ENCODE data around the gene COBL.

Gene COBL

DNA sequence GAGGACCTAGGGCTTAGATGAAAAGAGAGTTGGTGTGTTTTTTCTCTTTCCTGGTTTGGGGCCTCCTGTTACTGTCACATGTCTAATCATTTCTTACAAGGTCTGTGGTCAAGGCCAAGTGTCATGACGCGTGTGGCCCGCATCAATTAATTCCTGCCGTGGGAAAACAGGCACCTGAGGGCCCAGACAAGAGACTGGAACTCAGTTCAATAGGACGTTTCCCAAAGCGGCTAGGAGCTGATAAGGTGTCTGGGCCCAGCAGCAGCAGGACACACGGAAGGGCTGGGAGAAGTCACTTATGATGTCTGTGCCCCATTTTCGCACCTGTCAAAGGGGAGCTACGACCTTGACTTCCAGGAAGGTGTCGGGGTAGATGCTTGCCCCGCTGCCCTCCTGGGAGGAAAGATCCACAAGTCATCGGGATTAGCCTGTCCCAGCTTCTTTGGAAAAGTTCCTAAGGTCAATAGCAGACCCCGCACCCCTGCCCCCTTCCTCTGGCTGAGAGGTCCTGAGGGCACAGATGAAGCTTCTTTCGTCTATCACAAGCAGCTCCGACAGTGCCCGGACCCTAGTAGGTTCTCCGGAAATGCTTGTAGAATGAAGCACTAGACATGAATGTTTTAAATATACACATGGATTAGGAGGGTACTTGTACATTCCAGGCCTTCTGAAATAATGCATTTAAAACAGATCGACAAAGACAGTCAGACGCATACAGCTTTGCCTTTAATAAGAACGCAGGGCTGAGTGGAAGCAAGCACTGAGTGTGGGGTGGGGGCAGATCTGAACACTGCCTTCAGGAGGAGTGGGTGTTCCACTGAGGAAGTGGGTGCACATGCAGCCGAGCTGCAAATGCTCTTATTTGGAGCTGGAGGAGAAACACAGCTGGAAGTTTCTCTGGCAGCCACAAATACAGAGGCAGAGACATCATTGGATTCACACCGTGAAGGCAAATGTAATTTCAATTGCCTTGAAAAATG, 296.4 kb downstream of the COBL start:
- TF ChIP-seq POLR2A (IDR thresholded peaks at IDR 0.05; ENCODE audit: low read depth, low read length) (no peak), POU2F2 (IDR thresholded peaks at IDR 0.05; ENCODE audit: low read depth, low read length) (no peak)
- FAIRE-seq (no peak), DNase-seq (ENCODE audit: insufficient read length, low spot score) (no peak)

DNA sequence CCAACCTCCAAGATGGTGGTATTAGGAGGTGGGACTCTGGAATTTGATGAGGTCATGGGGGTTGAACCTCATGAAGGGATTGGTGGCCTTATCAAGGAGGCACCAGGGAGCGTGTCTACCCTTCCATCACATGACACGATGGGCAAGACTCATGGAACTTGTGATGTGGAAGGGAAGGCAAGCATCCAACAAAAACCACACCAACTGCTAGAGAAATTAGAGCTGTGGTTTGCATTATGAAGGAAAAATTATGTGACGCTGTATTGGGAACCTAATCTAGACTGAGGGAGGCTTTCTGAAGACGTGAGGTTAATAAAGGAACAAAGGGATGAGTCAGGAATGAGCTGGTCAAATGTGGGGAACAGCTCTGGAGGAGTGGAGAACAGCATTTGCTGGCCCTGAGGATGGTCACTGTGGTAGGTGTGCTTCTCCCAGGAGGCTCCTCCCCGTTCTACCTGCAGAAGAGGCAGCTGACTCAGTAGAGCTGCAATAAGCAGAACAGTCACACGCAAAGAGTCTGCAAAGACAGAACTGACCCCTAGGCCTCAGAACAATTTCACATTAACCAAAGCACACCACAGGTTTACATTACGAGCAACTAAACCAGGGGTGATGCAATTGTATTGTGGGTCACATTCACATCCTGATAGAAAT, 297.3 kb downstream of the COBL start:
- no peak for DNase-seq (ENCODE audit: insufficient read length, low spot score)
- FAIRE-seq, result no peak
- TF ChIP-seq SPI1 (IDR thresholded peaks at IDR 0.05; ENCODE audit: low read depth, low read length) (no peak), POLR2AphosphoS5 (IDR thresholded peaks at IDR 0.05; ENCODE audit: low read depth, low read length) (no peak), TAF1 (IDR thresholded peaks at IDR 0.05; ENCODE audit: low read depth, low read length) (no peak), POLR2A (IDR thresholded peaks at IDR 0.05; ENCODE audit: low read depth, low read length) (no peak), PAX5 (IDR thresholded peaks at IDR 0.05; ENCODE audit: insufficient read depth, low read length, severe bottlenecking) (no peak), POU2F2 (IDR thresholded peaks at IDR 0.05; ENCODE audit: low read depth, low read length) (no peak)

DNA sequence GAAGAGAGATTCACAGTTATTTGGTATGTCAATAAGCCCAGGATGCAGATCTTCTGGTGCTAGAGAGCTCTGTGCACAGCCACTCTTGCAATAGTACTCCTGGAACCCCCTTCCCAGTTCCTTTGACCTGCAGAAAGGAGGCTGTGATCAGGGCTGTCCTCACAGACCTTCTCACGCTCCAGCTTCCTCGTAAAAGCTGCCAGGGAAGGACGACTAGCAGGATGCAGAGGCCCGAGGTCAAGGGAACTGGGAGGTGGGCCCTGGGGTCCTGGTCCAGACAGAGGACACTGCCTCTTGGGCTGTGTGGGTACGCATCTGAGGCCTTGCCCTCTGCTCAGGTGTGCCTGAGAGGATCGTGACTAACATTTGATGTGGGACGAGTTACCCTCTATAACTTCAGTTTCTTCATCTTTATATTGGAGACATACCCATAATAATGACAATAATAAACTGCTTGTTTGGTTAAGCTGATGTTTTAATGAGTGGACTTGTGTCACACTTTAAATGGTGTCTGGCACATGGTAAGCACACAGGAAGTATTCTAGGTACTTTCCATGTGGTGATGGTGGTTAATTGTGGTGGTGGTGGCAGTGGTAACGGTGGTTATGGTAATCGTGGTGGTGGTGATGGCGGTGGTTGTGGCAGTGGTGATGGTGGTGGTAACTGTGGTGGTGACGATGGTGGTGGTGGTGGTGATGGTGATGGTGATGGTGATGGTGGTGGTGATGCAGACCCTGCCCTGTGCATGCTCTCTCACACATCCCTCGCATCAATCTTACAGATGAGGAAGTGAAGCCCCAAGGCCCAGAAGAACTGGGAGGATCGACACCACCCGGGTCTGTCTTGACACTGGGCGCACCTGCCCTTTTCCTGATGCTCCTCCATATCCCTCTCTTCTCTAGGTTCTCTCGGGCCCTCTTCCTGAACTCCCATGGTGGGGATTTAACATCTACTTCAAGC, 298.8 kb downstream of the COBL start:
- FAIRE-seq (no peak), DNase-seq (ENCODE audit: insufficient read length, low spot score) (no peak)
- TF ChIP-seq POLR2A (IDR thresholded peaks at IDR 0.05; ENCODE audit: low read depth, low read length) (no peak), SPI1 (IDR thresholded peaks at IDR 0.05; ENCODE audit: low read depth, low read length) (no peak), PAX5 (IDR thresholded peaks at IDR 0.05; ENCODE audit: insufficient read depth, low read length, severe bottlenecking) (no peak), TAF1 (IDR thresholded peaks at IDR 0.05; ENCODE audit: low read depth, low read length) (no peak), POLR2AphosphoS5 (IDR thresholded peaks at IDR 0.05; ENCODE audit: low read depth, low read length) (no peak), POU2F2 (IDR thresholded peaks at IDR 0.05; ENCODE audit: low read depth, low read length) (no peak)

DNA sequence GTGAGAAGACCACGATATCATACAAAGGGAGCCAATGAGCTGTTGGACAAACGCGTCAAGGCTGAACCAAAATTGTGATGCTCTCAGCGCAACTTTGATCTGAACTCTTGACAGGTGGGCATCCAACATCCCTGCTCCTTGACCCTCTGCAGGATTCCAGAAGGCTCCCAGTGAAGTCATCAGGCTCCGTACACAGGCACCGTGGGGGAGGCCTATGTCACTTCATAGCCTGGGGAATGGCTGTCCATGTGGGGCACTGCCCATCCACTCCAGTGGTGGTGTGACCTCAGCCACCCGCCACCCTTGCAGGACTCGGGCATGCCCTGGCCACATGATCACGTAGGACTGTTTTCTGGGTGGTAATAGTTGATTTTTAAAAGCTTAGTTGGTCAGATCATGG, 300.1 kb downstream of the COBL start:
- TF ChIP-seq POLR2AphosphoS5 (IDR thresholded peaks at IDR 0.05; ENCODE audit: low read depth, low read length) (no peak), POU2F2 (IDR thresholded peaks at IDR 0.05; ENCODE audit: low read depth, low read length) (no peak), SPI1 (IDR thresholded peaks at IDR 0.05; ENCODE audit: low read depth, low read length) (no peak), POLR2A (IDR thresholded peaks at IDR 0.05; ENCODE audit: low read depth, low read length) (no peak), TAF1 (IDR thresholded peaks at IDR 0.05; ENCODE audit: low read depth, low read length) (no peak), PAX5 (IDR thresholded peaks at IDR 0.05; ENCODE audit: insufficient read depth, low read length, severe bottlenecking) (no peak)
- DNase-seq (ENCODE audit: insufficient read length, low spot score), result no peak

DNA sequence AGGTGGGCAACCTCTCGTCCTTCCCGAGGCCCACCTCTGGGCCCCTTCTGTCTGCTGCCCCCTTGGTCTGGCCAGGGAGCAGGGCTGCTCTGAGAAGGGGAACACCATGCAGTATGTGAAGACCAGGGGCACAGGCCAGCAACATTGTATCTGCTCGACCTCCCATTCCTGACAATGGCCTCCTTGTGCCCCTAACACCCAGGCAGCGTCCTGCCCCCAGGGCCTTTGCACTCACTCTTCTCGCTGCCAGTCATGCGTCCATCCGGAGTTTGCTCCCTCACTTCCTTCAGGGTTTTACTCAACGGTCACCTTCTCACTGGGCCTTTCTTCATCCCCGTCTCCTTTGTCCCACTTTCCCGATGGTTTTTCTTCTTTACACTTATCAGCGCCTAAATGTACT, 301.0 kb downstream of the COBL start:
- DNase-seq (ENCODE audit: insufficient read length, low spot score), result no peak
- no peak for FAIRE-seq
- TF ChIP-seq PAX5 (IDR thresholded peaks at IDR 0.05; ENCODE audit: insufficient read depth, low read length, severe bottlenecking) (no peak), POLR2AphosphoS5 (IDR thresholded peaks at IDR 0.05; ENCODE audit: low read depth, low read length) (no peak), POLR2A (IDR thresholded peaks at IDR 0.05; ENCODE audit: low read depth, low read length) (no peak), POU2F2 (IDR thresholded peaks at IDR 0.05; ENCODE audit: low read depth, low read length) (no peak), SPI1 (IDR thresholded peaks at IDR 0.05; ENCODE audit: low read depth, low read length) (no peak), TAF1 (IDR thresholded peaks at IDR 0.05; ENCODE audit: low read depth, low read length) (no peak)

More for the DNA sequence above, 300.1 kb downstream of the COBL start:
- no peak for FAIRE-seq

DNA sequence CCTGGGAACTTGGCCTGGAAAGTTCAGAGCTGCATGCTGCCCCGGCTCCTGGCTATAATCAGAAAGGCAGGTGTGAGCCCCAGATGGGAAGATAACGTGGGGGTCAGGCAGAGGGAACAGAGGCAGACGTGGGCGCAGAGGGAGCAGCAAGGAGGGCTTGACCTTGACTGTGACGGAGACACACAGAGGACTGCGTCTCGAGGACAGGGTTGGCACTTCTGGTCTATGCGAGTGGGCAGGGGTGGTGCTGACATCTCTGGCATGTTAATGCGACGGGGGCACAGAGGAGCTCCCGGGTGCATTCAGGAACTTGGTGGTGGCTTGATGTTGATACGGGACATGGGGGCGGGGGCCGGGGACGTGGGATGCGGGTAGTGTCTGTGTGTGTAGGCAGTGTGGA, 301.8 kb downstream of the COBL start:
- DNase-seq (ENCODE audit: insufficient read length, low spot score) (no peak), FAIRE-seq (no peak)
- no peak for TF ChIP-seq POLR2A (IDR thresholded peaks at IDR 0.05; ENCODE audit: low read depth, low read length)
- TF ChIP-seq SPI1 (IDR thresholded peaks at IDR 0.05; ENCODE audit: low read depth, low read length), result no peak
- no peak for TF ChIP-seq PAX5 (IDR thresholded peaks at IDR 0.05; ENCODE audit: insufficient read depth, low read length, severe bottlenecking)
- TF ChIP-seq TAF1 (IDR thresholded peaks at IDR 0.05; ENCODE audit: low read depth, low read length), result no peak
- no peak for TF ChIP-seq POLR2AphosphoS5 (IDR thresholded peaks at IDR 0.05; ENCODE audit: low read depth, low read length)
- TF ChIP-seq POU2F2 (IDR thresholded peaks at IDR 0.05; ENCODE audit: low read depth, low read length), result no peak

DNA sequence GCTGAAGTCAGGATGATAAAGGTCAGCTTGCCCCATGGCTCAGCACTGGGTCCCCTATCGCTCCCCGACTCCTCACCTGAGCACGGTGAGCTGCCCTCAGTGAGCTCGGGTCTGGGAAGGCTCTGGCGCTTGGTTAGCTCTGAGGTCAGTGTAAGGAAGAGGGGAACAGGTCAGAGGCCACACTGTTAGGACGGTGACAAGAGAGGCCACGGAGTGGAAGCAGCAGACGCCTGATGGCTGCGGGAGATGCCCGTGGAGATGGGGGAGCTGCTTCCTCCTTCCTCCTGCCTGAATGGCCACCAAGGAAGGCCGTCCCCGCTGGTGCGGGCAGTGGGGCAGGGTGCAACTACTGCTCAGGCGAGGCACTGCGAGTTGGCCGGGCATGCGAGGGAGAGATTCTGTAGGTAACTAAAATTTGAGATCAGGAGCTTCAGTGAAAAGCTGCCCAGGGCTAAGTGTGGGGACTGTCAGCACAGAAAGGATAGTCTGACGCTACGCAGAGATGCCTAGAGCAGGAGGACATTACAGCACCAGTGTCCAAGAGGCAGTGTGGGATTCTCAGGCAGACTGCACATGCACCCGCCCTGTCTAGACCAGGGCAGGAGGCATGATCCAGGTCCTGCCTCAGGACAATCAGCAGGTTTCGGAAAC, 302.6 kb downstream of the COBL start:
- FAIRE-seq, result no peak
- no peak for DNase-seq (ENCODE audit: insufficient read length, low spot score)
- TF ChIP-seq TAF1 (IDR thresholded peaks at IDR 0.05; ENCODE audit: low read depth, low read length) (no peak), POLR2A (IDR thresholded peaks at IDR 0.05; ENCODE audit: low read depth, low read length) (no peak), POLR2AphosphoS5 (IDR thresholded peaks at IDR 0.05; ENCODE audit: low read depth, low read length) (no peak), PAX5 (IDR thresholded peaks at IDR 0.05; ENCODE audit: insufficient read depth, low read length, severe bottlenecking) (no peak), POU2F2 (IDR thresholded peaks at IDR 0.05; ENCODE audit: low read depth, low read length) (no peak), SPI1 (IDR thresholded peaks at IDR 0.05; ENCODE audit: low read depth, low read length) (no peak)

DNA sequence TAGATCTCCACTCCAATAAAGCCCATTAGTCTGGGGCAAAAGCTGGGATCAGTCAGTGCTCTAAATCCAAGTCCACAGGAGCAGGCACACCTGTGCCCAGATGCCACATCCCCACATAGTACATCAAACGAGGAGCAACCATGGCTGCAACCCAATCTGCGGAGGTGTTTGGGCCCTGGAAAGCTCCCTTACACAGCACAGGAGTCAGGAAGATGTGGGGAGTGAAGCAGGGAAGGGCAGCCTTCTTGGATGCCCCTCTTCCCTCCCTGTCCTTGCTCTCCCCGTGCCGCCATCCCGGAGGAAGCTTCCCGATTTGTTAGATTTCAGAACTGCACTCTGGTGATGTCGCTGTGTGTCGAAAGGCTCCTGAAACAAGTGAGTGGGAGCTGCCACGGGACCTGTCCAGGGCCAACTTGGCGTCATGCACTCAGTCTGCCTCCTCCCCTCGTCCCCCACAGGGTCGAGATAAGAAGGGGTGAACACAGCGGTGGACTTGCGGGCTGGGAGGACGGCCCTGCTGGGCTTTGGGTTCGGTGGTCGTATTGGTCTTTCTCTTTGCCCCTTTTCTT, 303.3 kb downstream of the COBL start:
- DNase-seq (ENCODE audit: insufficient read length, low spot score) (no peak), FAIRE-seq (no peak)
- TF ChIP-seq POLR2A (IDR thresholded peaks at IDR 0.05; ENCODE audit: low read depth, low read length) (no peak), SPI1 (IDR thresholded peaks at IDR 0.05; ENCODE audit: low read depth, low read length) (no peak), POLR2AphosphoS5 (IDR thresholded peaks at IDR 0.05; ENCODE audit: low read depth, low read length) (no peak), POU2F2 (IDR thresholded peaks at IDR 0.05; ENCODE audit: low read depth, low read length) (no peak), PAX5 (IDR thresholded peaks at IDR 0.05; ENCODE audit: insufficient read depth, low read length, severe bottlenecking) (no peak)
